ENCODE data around the gene MRPS30.
"Not testable (repeated sequence)": the region's sequence is repeated elsewhere in the genome, so short reads cannot be mapped to it uniquely, and the experiment has no call there.

MRPS30 gene

DNA sequence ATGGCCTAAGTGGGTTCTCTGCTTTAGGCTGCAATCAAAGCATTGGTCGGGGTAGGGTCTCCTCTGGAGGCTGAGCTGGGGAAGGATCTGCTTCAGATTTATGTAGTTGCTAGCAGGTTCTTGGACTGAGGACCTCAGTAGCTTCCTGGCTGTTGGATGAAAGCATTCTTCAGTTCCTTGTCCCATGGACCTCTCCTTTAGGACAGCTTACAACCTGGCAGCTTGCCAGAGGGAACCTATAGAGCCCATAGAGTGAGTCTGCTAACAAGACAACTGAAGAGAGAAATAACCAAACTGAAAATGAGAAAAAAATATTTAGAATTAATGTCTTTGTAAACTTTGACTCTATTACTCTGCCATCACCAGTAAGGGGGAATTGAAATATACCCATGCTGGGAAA lies 12.4 kb downstream of the MRPS30 start:
- no peak for DNase-seq
- ATAC-seq = no peak

DNA sequence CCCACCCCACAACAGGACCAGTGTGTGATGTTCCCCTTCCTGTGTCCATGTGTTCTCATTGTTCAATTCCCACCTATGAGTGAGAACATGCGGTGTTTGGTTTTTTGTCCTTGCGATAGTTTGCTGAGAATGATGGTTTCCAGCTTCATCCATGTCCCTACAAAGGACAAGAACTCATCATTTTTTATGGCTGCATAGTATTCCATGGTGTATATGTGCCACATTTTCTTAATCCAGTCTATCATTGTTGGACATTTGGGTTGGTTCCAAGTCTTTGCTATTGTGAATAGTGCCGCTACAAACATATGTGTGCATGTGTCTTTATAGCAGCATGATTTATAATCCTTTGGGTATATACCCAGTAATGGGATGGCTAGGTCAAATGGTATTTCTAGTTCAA lies 15.9 kb downstream of the MRPS30 start:
- not testable (repeated sequence) for ATAC-seq, DNase-seq

DNA sequence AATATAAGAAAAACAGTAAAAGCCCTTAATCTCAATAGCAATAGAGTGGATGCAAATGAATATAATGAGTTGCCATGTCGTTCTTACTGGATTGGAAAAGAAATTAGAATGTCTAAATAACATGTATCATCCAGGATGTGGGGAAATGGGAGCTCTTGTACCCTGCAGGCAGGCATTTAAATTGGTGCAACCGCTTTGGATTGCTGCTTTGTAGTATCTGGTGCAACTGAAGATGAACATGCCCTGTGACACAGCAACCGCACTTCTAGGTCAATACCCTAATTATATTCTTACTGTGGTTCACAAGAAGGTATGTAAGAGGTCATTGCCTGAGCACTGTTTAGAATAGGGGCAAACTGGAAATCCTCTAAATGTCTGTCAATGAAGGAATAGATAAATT lies 18.9 kb downstream of the MRPS30 start:
- no peak for ATAC-seq
- no peak for DNase-seq

DNA sequence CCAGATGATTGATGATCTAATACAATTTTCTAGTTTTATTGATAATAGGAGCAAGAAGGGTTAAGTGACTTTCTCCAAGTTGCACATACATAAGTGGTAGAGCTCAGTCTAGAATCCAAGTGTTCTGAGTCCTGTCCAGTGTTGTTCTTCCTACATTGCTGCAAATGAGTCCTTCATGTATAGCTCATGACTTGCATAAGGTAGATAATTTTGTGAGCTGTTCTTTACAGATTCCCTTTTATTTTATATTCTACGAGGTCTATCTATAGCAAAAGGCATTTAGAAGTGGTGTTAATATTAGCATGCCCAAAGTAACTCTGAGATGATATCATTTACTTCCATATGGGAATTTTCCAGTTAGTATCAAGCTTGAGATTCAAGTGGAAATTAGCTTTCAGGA lies 20.0 kb downstream of the MRPS30 start:
- ATAC-seq (no peak), DNase-seq (no peak)

DNA sequence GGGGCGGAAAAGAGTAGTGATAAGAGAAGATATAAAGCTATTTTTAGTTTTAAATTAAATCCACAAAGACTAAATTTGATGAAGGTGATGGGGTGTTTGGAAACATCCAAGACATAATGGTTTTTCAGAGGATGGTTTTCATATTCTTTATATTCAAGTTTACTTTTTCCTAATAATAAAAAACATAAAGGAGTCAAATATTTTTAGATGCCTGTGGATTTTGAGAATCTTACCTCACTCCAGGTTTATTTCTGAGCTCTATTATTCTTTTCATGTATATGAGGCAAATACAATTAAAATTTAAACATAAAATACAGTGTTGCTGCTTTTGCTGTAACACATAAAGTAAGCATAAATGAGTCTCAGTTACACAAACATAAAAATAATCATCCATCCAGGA lies 22.2 kb downstream of the MRPS30 start:
- DNase-seq = no peak
- ATAC-seq = no peak

DNA sequence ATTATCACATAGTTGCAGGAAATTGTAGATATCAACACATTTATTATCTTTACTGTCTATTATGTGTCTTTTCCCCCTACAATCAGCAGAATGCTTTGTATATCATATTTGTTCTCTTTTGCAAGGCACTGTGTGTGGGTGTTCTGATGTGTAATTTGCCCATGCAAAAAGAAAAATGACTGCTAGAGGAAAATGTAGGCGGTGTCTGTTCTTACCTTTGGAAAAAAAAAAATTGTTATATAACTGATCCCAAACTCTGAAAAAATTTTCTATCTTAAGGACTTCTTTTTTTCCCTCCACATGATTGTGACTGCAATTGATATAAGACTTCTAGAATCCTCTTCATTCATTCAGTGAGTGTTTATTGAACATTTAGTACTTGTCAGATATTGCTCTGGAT lies 24.5 kb downstream of the MRPS30 start:
- DNase-seq = no peak
- no peak for ATAC-seq

DNA sequence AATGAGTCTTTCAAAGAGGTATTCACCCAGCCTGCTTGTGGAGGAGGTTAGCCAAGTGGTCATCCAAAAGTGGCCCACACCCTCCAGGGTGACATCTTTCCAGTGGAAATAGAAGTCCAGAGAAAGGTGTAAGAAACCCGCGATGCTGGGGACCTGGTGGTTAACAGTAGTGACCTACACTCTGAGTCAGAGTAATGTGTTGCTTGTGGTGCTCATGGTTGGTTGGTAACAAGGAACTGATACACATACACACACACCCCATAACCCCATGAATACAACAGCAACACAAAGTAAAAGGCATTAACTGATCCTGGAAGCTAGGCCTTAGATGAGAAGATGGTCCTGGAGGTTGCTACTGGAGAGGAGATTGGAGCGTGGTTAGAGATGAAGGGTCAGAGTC lies 26.9 kb downstream of the MRPS30 start:
- DNase-seq (no peak), ATAC-seq (no peak)

DNA sequence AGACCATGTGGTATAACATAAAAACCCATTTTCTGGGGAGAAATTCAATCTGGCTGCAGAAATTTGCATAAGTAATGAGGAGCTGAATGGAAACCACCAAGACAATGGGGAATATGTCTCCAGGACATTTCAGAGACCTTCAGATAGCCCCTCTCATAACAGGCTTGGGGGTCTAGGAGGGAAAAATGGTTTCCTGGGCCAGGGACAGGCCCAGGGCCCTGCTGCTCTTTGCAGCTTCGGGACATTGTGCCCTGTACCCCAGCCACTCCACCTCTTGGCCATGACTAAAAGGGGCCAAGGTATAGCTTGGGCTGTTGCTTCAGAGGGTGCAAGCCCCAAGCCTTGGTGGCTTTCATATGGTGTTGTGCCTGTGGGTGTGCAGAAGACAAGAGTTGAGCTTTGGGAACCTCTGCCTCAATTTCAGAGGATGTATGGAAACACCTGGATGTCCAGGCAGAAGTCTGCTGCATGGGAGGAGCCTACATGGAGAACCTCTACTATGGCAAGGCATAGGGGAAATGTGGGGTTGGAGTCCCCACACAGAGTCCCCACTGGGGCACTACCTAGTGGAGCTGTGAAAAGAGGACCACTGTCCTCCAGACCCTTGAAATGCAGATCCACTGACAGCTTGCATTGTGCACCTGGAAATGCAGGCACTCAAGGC lies 30.4 kb downstream of the MRPS30 start:
- ATAC-seq = peak; percentile 19
- no peak for DNase-seq

DNA sequence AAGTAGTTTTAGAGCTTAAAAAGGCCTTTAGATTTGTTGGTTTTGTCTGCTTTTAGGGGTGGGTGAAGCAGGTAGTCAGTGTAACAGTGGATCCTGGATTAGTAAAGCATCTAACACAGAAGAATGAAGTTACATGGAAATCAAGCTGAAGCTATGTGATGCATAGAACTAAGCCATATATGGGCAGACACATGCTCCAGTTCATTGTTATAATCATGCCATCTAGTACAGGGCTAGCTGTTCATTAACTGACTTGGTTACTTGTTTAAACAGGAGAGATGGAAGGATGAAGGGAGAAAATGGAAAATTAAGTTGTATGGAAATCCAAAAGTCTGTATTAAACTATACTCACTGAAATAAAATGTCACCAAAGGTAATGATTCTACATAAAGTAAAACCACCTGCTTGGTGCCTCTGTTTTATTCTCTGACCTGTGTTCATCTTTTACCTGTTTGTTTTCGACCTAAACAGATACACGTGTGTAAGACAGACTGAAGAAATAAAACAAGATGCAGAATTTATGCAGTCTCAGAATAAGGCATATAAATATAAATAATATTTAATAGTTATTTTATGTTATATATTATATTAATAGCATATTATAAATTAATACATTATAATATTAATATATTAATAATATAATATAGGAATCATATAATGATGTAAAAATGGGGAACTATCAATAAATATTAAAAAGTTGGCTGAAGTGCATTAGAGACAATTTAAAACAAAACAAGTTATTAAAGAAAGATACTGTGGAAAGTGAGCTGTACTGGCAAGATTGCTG lies 33.9 kb downstream of the MRPS30 start:
- ATAC-seq (no peak), DNase-seq (no peak)

DNA sequence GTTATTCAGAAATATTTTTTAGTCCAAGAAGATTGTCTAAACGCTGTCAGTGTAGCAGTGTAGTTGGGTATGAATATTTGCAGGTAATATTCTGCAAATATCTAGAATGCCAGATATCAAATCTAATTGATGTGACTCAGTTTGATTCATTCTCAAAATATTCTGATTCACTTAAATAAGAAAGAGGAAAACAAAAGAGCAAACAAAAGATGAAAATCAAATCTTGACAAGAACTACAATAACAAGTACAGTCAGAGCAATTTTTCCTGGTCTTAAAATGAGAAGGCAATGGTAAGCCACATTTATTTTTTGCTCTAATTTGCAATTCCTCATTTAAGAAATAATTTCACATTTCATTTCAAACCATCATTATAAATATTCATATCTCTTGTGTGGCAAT lies 36.0 kb downstream of the MRPS30 start:
- no peak for DNase-seq
- ATAC-seq = no peak

DNA sequence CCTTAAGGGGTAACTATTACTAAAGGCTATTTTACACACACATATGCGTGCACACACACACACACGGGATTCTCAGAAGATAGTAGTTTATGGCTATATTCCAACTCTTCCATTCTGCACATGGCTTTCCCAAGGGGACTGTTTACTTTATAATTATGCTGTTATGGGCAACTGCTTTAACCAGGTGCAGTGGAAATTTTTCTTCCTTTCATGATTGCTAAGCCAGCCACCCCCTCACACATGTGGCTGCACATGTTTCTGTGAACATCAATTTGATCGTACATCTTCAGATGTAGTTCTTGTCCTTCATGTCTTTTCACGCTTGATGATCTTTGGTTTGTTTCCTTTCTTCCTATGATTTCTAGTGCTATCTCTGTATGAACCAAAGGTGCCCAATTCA lies 37.0 kb downstream of the MRPS30 start:
- DNase-seq (no peak), ATAC-seq (no peak)

DNA sequence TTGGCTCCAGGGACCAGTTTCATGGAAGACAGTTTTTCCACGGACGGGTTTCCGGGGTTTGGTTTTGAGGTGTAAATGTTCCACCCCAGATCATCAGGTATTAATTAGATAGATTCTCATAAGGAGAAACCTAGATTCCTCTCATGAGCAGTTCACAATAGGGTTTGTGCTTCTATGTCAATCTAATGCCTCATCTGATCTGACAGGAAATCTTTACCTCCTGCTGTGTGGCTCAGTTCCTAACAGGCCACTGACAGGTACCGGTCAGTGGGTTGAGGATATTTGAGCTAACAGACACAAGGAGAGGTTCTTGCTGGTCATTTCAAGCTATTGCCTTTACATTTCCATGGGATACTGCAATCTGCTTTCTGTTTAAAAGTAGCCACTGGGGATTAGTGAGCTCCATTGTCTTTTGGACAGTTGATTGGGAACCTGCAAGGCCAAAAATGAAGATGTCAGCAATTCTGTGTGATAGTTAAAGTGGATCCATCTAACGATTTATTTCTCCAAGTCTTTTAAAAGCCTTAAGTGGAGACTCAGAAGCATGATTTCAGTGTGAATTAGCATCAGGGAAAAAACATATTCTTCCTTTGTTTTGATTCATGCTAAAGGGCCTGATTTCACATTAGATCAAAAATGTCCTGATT lies 38.6 kb downstream of the MRPS30 start:
- ATAC-seq = no peak
- no peak for DNase-seq

DNA sequence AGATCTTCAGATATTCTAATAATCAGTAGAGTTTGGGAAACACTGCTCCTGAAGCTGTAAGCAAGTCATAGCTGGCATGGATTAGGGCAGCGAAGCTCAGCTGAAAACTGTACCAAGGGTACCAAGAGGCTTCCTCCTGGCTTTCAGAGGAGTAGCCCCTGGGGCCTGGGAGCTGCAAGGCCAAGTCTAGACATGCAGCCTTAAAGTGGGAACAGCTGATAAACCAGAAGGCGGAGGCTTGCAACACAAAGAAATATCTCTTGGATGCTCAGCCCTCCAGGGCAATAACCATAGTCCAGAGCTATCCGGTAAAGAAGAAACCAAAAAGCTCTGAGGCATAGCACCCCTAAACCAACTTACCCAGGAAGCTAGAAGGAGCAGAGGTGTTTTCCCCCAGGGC lies 51.5 kb downstream of the MRPS30 start:
- no peak for DNase-seq
- no peak for ATAC-seq

DNA sequence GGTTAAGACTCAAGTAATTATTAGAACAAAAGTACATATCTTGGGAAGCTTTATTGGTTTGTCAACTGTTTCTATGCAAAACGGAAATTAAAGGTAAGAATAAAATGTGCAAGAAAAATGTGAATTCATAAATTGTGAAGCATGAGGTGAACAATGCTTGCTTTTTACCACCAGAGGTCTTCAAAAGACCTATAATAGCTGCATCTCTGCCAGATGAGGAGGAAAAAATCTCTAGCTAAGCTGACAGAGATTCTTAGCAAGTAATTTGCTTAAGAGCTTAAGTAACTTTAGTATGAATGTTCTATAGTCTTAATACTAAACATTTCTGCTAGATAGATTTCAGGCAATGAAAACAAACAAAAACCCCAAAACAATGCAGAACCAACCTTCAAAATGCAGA lies 54.1 kb downstream of the MRPS30 start:
- DNase-seq = no peak

More for the DNA sequence above, 54.1 kb downstream of the MRPS30 start:
- ATAC-seq = no peak
